Vagina (tissue), 2 donors: ENCODE results near the gene FHIT.

ENCODE experiments used
- POLR2A ChIP-seq, 2 donors: fragments of 450-650 bp; IDR thresholded peaks; one replicate each; pipeline ENCODE4 v1.6.1; 2017; ENCODE audit warnings: antibody characterized with exemption in 2 of 2, mild to moderate bottlenecking in 2 of 2, moderate library complexity in 2 of 2
- POLR2AphosphoS5 ChIP-seq, 2 donors: sonication (generic); formaldehyde crosslinking; IDR thresholded peaks; one replicate each; pipeline ENCODE4 v1.9.0; 2017; ENCODE audit warnings: antibody characterized with exemption in 2 of 2, mild to moderate bottlenecking in 2 of 2, low read depth in 1 of 2; ENCODE audit not compliant: insufficient read depth in 1 of 2
- TF ChIP-seq, protein P1 (sequence below), 3 experiments: fragments of 450-650 bp in 2 of 3; fragments of 200-600 bp in 1 of 3; sonication (generic) in 1 of 3; IDR thresholded peaks; one replicate each; pipeline ENCODE4 v1.5.1; 2017 to 2019; ENCODE audit warnings: antibody characterized with exemption in 3 of 3, mild to moderate bottlenecking in 2 of 3, moderate library complexity in 2 of 3

DNA sequence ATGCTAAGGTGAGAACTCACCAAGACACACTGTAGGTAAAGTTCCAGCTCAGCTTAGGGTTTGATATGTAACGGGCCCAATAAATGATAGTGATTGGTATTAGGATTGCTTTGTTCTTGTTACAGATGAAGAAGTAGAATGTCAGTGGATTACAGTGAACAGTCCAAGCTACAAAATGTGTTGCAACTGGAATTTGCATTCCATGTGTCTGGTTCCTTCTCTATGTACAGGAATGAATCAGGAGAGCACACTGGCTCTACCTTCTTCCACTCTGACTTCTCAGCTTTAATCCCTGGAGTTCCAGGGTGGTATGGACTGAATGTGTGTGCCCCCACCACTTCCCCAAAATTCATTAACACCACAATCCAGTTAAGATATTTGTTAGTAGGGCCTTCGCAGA lies 1471.0 kb downstream of the FHIT start:
- no peak for TF ChIP-seq POLR2AphosphoS5 (IDR thresholded peaks at IDR 0.05; ENCODE audit: insufficient read depth in 1 of 2, low read depth in 1 of 2)
- TF ChIP-seq, protein P1, sequence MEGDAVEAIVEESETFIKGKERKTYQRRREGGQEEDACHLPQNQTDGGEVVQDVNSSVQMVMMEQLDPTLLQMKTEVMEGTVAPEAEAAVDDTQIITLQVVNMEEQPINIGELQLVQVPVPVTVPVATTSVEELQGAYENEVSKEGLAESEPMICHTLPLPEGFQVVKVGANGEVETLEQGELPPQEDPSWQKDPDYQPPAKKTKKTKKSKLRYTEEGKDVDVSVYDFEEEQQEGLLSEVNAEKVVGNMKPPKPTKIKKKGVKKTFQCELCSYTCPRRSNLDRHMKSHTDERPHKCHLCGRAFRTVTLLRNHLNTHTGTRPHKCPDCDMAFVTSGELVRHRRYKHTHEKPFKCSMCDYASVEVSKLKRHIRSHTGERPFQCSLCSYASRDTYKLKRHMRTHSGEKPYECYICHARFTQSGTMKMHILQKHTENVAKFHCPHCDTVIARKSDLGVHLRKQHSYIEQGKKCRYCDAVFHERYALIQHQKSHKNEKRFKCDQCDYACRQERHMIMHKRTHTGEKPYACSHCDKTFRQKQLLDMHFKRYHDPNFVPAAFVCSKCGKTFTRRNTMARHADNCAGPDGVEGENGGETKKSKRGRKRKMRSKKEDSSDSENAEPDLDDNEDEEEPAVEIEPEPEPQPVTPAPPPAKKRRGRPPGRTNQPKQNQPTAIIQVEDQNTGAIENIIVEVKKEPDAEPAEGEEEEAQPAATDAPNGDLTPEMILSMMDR (IDR thresholded peaks at IDR 0.05), result no peak
- TF ChIP-seq POLR2A (IDR thresholded peaks at IDR 0.05), result no peak
